Psoas muscle (tissue), 8 donors: ENCODE data around the gene TSR3. TPM values are rescaled to one million over a fixed set of nuclear protein-coding genes. Genes with fewer than 3 reads are reported as not detected.

Experiments
- ATAC-seq, 4 donors: fragments of 200-7000 bp; cut with Tn5 transposase; one replicate each; pipeline ENCODE4 v1.9.1; 2020; ENCODE audit warnings: moderate library complexity in 3 of 4, mild to moderate bottlenecking in 2 of 4
- DNase-seq, 2 donors: peaks; one replicate each; pipeline ENCODE4 v3.0.0-alpha.2; 2020
- H3K27ac ChIP-seq: fragments of 200-600 bp; one replicate; pipeline ENCODE4 v1.8.0; 2022
- H3K27me3 ChIP-seq, 3 donors: fragments of 200-600 bp in 1 of 3; one replicate each; pipeline versions ENCODE4 v1.6.1 to v1.8.0; 2013 to 2022; ENCODE audit warnings: low read length in 2 of 3, mild to moderate bottlenecking in 2 of 3, moderate library complexity in 1 of 3; ENCODE audit not compliant: insufficient read depth in 3 of 3
- H3K36me3 ChIP-seq, 2 donors: fragments of 200-600 bp in 1 of 2; one replicate each; pipeline versions ENCODE4 v1.6.1 to v1.8.0; 2013 to 2022; ENCODE audit warnings: low read depth in 1 of 2, mild to moderate bottlenecking in 1 of 2, moderate library complexity in 1 of 2; ENCODE audit not compliant: insufficient read depth in 1 of 2
- H3K4me1 ChIP-seq: fragments of 200-600 bp; one replicate; pipeline ENCODE4 v1.8.0; 2022
- H3K4me3 ChIP-seq: fragments of 200-600 bp; one replicate; pipeline ENCODE4 v1.8.0; 2022; ENCODE audit warnings: mild to moderate bottlenecking
- H3K9me3 ChIP-seq: fragments of 200-600 bp; one replicate; pipeline ENCODE4 v1.8.0; 2022
- CTCF ChIP-seq: fragments of 200-600 bp; IDR thresholded peaks from one replicate; pipeline ENCODE4 v1.8.0; 2022; ENCODE audit warnings: antibody characterized with exemption
- WGBS, 3 donors: extraction: QIAGEN DNeasy Blood & Tissue Kit; methylation state at CpG; one replicate each; pipeline versions ENCODE4 v1.1.6 to v1.1.7; 2013; 5-methylcytosine and 5-hydroxymethylcytosine counted together
- intact Hi-C, 2 donors: fragments of 100-400 bp; cut with DNase I; formaldehyde crosslinking; loops; one replicate each; pipeline versions ENCODE4 v1.11.0 to v1.14.2; 2022
- polyA plus RNA-seq, 3 donors: library from polyadenylated mRNA; stranded (reverse); fragments of 200-250 nt; gene quantifications; one replicate each; pipeline ENCODE4 v1.2.3, GENCODE V29; 2013
- total RNA-seq, 4 donors: library from RNA; stranded (reverse); fragmentation: NEBNext Ultra II Directional in 2 of 4; extraction: Animal tissue kit (Norgen Biotek cat#: 25700) in 2 of 4; gene quantifications; one replicate each; pipeline versions ENCODE4 v1.2.1 to v1.2.4, GENCODE V29; 2021 to 2023
- donor health status: healthy with polysubstance abuse.
- donor health status: DM: no; HTN: no; CAD: no; lungs with moderate emphysema.
- donor health status: Bipolar disorder and iron deficiency.
- donor health status: healthy.
- donor health status: DM: yes; HTN: yes; CAD: no.
- donor health status: DM: no; HTN: no; CAD: no.
- donor health status: DM: no; HTN: no; CAD: no.
- donor health status: DM: yes; HTN: yes; CAD: no.

The TSR3 gene
- total and polyA plus RNA-seq, 7 donors: 40.0 to 109 (median 55.1) TPM

- no peak for TF ChIP-seq CTCF
- Histone ChIP-seq H3K4me3 (no peak overlapping the region), H3K36me3 (peaks cover 4 to 77% of the 10 kb centered on the region in 2 donors), H3K27me3 (no peaks in the 10 kb centered on the region), H3K4me1 (no peaks in the 10 kb centered on the region), H3K27ac (no peak overlapping the region), H3K9me3 (no peaks in the 10 kb centered on the region)
- ATAC-seq (no peak), DNase-seq (no peak)
- 89 to 93% (median 93%) methylated on average over 18 to 21 of the region's 21 CpGs for WGBS, 3 donors
- intact Hi-C loops: no loop called here
These were observed 46.1 kb upstream of the TSR3 start for GRCh38 chr16:1397779-1398178.

- WGBS, 3 donors: 91 to 94% (median 91%) methylated on average over 22 of the region's 22 CpGs
These were observed 43.9 kb upstream of the TSR3 start for GRCh38 chr16:1395444-1396031.

GRCh38 chr16:1394367-1394951, 42.8 kb upstream of the TSR3 start:
- Histone ChIP-seq H3K4me1 (no peaks in the 10 kb centered on the region), H3K27me3 (no peaks in the 10 kb centered on the region), H3K27ac (no peak overlapping the region), H3K9me3 (no peaks in the 10 kb centered on the region), H3K36me3 (peaks cover 0 to 74% of the 10 kb centered on the region in 2 donors), H3K4me3 (no peak overlapping the region)
- 83 to 87% (median 86%) methylated on average over 19 of the region's 19 CpGs for WGBS, 3 donors
- intact Hi-C loops: no loop called here
- TF ChIP-seq CTCF: no peak
- DNase-seq: no peak
- no peak for ATAC-seq

More at GRCh38 chr16:1395444-1396031, 43.9 kb upstream of the TSR3 start:
- Histone ChIP-seq H3K9me3 (no peaks in the 10 kb centered on the region), H3K27me3 (no peaks in the 10 kb centered on the region), H3K36me3 (peaks cover 0 to 72% of the 10 kb centered on the region in 2 donors), H3K4me1 (no peaks in the 10 kb centered on the region), H3K27ac (no peak overlapping the region), H3K4me3 (no peak overlapping the region)
- intact Hi-C loops: no loop called here
- DNase-seq (no peak), ATAC-seq (no peak)
- no peak for TF ChIP-seq CTCF

GRCh38 chr16:1393613-1394176, 42.0 kb upstream of the TSR3 start:
- no peak for ATAC-seq
- no peaks in the 10 kb centered on the region for H3K9me3 ChIP-seq
- peaks cover 0 to 74% of the 10 kb centered on the region in 2 donors for H3K36me3 ChIP-seq
- 92 to 95% (median 93%) methylated on average over 21 of the region's 21 CpGs for WGBS, 3 donors
- no peak for TF ChIP-seq CTCF
- no peak overlapping the region for H3K4me3 ChIP-seq
- intact Hi-C loops: no loop called here
- no peaks in the 10 kb centered on the region for H3K4me1 ChIP-seq
- no peak for DNase-seq
- H3K27ac ChIP-seq: no peak overlapping the region
- no peaks in the 10 kb centered on the region for H3K27me3 ChIP-seq
